GM18909 (cell line): Measurements from ENCODE around the gene SCO1.
"Not testable (repeated sequence)": the region's sequence is repeated elsewhere in the genome, so short reads cannot be mapped to it uniquely, and the experiment has no call there.

Experiments
- ATAC-seq: cut with Tn5 transposase; IDR thresholded peaks from one replicate; pipeline ENCODE4 v1.9.1; 2021; ENCODE audit warnings: mild to moderate bottlenecking; ENCODE audit not compliant: unreplicated experiment, poor library complexity

Gene SCO1

DNA sequence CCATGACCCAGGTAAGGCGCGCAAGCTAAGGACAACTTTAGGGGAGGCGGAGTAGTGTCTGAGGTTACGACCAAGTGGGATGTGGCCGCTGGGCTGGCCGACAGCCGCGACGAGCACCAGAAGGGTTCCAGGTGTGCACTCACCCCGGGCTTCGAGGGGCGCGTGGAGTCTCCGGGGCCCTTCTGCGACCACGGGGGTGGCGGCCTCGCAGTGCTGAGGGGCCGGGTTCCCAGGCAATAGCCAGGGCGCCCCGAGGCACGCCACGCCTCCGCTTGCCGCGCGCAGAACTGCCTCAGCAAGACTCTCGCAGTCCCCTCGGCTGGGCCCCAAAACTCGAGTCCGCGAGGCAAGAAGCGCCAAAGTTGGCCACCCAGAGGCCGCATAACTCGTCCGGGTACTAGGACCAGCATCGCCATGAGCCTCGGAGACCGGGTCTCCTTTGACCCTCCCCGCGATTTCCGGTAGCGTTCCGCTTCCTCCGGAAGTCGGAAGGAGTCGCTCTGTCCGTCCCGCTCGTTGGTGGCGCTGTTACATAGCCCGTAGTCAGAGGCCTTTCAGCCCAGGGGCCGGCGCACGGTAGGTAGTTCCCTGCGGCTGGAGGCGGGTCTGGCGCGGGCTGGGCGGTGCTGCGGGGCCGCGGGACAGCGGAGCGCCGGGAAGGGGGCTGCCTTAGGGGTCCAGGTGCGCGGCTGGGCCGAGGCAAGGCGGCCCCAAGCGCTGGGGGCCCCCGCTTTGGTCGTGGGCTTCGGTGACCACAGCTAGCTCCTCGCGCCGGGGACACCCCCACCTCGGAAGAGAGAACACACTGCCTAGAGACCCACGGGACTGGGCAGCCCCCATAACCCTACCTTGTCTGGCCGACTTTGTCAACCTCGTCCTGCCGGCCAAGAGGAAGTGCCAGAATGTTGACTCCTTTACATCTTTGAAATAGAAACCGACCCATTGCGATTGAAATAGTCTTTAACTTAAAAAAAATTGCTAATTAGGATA lies at the start of gene SCO1, which contains the start of gene ADPRM:
SCO1 (minus strand) TSS at position 442 of the 990 bp plus-strand sequence; CDS start at position 416, 26 bp downstream.
ADPRM (plus strand) TSS at position 503 of the 990 bp plus-strand sequence. CDS start 7,333 bp downstream, outside the sequence.
- ATAC-seq, result peak; percentile 95

DNA sequence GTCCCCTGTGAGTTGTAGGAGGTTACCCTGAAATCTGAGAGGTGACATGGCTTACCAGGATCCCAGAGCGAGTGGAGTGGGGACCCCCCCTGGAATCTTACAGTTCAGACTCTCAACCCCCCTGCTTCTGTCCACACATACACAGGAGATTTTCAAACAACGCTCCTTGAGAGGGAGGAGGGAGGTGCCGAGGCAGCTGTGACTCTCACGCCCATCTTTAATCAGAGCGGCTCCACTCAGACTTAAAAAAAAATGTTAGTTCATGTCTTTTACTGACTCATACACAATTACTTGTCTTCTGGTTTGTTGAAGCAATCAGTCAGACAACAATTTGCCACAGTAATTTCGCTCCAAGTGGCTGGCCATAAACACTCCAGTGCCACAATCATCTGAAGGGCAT lies 47.9 kb upstream of the SCO1 start:
- ATAC-seq, result no peak

DNA sequence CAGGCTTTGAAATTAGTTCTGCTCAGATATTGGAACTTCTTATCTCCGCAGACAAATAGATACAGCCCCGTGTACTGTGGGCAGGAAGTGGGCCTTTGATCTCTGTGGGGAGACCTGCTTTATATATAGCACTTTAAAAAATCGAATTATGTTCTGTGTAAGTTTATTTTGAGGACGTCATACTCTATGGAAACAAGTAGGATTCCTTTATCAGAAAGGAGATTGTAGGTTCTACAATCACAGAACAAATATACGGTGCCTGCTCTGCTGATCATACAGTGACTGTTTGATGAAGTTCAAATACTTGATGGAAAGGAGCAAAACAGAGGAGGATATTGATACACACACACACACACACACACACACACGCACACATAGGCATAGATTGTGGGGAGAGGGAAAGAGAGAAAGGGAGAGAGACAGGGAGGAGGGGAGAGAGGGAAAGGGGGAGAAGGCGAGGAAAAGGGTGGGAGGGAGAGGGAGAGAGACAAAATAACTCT lies 47.2 kb upstream of the SCO1 start:
- no peak for ATAC-seq

DNA sequence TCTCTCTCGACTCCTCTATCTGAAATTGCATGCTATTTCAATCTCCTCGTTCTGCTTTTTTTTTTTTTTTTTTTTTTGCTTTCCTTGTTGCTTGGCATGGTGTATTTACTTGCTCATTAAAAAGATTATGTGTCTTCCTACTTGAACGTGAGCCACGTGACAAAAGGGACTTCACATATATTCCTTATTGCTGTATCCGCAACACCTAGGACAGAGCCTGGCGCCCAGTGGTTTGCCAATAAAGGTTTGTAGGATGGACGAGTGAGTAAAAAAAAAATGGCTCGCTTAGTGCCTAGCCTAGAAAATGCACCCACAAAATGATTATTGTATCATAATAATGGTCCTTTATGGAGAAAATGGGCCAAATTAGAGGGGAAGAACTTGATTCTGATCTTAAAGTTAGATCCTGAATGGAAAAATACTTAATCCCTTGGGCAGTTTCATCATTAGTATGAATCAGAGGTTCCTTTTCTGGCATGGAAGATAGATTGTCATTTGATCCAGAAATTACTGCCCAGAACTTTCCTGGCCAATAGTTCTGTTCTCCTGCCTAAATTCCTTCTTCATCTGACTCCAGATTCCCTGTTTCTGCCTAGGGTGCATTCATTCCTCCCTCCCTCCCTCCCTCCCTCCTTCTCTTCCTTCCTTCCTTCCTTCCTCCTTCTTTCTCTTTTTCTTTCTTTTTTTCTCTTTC lies 46.1 kb upstream of the SCO1 start:
- ATAC-seq, result no peak

DNA sequence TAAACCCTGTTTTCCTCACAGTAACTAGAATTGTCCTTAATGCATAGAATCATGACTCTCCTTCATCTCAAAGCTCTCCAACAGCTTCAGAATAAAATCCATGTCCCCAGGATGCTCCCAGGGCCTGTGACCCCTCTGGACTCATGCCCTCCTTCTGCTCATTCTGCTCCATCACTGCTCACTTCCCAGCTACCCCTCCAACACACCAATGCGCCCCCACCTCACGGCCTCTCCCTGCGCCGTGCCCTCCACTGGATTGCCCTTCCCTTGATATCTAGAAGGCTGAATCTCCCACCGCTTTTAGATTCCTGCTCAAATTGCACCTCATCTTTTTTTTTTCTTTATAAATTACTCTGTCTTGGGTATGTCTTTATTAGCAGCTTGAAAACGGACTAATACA lies 45.1 kb upstream of the SCO1 start:
- ATAC-seq, result no peak

DNA sequence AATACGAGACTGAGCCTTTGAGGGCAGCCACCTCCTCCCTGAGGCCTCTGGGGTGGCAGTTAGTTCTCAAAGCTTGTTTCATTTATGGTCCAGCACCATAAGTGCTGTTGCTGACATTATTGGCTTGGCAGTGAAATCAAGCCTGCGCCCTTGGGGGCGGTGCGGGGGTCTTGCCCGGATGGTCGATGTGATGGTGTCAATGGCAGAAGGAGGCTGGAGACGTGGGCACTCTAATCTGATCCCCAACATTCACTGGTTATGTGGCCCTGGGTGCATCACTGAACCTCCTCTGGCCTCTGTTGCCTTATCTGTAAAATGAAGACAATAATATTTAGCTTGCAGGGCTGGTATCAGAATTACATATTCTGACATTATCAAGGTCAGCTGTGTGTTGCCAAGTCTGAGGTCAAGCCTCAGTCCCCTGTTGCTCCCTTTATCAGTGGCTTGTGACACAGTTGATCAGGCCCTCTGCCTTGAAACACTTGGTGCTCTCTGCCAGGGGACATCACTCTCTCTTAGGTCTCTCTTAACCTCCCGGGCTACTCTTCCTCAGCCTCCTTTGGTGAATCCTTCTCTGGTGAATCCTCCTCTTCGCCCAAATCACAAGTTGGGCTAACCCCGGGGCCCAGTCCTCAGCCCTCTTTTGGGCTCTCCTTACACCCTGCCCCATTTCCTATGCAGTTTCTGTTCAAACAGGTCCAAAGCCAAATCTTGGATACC lies 44.2 kb upstream of the SCO1 start:
- no peak for ATAC-seq

DNA sequence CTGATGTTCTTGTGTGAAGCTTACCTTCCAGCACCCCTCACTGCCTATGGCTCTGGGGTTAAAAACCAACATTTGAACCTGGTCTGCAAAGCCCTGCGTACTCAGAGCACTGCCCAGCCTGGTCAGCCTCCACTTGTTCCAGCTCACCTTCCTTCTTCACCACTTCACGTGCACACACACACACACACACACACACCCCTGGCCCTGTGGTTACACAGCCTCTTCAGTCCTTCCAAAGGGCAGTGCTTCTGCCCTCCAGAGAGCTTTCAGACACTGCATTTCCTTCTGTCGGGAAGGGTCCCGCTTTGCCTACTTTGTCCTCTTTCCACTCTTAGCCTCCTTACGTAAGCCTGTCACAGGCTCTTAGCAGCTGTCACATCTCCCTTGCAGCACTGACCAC lies 42.1 kb upstream of the SCO1 start:
- ATAC-seq, result no peak

DNA sequence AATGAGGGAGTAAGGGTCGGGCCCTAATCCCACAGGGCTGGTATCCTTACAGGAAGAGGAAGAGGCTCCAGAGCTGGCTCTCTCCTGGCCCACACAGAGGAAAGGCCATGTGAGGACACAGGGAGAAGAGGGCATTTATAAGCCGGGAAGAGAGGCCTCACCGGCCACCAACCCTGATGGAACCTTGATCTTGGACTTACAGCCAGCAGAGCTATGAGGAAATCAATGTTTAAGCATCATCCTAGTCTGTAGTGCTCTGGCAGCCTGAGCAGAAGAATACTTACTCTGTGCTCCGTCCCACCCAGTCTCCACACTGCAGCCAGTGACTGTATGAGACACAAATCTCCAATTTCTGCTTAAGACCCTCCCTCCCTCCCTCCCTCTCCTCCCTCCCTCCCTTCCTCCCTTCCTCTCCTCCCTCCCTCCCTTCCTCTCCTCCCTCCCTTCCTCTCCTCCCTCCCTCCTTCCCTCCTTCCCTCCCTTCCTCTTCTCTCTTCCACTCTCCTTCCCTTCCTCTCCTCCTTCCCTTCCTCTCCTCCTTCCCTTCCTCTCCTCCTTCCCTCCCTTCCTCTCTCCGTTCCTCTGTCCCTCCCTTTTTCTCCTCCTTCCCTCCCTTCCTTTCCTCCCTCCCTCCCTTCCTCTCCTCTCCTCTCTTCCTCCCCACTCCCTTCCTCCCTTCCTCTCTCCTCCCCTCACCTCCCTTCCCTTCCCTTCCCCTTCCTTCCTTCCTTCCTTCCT lies 41.4 kb upstream of the SCO1 start:
- ATAC-seq, result no peak

DNA sequence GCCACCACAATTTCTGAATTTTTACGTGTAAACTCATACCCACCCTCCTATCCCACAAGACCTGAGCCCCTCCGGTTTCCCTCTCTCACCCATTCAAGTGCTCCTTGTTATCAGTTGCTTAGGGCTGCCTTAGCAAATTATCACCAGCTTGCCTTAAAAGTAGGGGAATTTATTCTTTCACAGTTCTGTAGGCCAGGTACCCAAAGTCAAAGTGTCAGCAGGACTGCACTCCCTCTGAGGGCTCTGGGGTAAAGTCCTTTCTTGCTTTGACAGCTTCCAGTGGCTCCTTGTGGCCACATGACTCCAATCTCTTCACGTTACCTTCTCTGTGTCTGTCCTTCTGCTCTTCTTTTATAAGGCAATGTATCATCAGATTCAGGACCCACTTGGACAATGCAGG lies 40.4 kb upstream of the SCO1 start:
- ATAC-seq, result no peak

DNA sequence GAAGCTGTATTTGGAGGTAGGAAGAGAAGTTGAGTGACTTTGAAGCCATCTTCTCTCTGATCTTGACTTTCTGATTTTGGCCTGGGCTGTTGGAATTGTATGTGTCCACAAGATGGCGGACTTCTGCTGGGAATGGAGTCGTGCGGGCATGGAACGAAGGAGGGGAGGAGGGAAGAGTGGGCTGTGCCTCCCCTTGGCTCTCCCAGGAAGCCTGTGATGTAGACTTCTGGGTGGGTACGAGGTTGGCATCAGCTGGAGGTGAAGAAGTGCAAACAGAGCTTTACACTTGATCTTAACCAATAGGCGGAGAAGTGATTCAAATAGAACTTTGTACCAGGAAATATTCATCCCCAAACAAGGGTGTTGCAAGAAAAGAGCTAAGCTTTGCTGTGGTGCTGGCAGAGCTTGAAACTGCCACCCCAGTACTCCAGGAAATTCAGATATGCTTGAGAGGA lies 39.9 kb upstream of the SCO1 start:
- no peak for ATAC-seq

DNA sequence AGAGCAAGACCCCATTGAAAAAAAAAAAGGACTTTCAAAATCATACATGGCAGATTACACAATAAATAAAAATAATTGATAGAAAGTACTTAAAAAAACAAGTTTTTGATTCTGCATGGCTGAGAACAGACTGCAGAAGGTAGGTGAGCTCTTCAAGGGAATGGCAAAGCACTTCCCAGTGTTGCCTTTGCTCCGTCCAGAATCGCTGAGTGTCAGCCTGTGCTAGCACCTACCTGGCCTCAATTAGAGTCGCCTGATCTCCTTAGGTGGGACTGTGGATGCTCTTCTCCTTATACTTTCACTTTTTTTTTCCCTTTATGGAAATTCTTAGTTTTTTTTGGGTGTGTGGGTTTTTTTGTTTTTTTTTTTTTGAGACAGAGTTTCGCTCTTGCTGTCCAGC lies 38.5 kb upstream of the SCO1 start:
- ATAC-seq, result no peak

DNA sequence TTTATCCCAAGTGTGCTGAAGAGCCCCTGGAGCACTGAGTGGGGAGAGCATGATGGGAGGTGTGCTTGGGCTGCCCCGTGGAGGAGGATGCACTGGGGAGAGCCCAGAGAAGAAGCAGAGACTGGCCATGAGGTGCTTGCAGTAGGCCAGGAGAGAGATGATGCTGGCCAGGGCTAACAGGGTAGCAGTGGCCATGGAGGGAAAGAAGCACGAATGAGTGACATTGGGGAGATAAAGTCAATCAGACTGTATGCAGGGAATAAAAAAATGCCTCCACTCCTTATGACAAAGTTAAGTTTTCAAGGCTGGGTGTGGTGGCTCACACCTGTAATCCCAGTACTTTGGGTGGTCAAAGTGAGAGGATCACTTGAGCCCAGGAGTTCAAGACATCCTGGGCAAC lies 37.9 kb upstream of the SCO1 start:
- ATAC-seq, result no peak

DNA sequence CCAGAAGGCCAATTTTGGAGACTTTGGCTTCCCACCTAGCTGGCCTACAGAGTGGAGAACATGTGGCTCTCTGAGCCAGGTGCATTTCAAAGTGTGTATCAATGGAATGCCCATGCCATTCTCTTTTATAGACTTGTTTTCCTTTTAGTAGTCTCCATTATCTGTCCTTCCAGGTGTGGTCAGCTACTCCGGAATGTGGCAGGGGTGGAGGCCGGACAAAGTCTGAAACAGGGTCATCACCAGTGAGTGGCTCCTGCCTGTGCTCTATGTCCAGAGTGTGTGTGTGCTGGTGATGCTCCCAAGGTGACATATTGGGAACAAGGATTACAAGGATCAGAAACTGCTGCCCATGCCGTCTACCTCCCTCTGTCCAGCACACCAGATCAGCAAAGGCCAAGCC lies 36.3 kb upstream of the SCO1 start:
- ATAC-seq, result no peak

DNA sequence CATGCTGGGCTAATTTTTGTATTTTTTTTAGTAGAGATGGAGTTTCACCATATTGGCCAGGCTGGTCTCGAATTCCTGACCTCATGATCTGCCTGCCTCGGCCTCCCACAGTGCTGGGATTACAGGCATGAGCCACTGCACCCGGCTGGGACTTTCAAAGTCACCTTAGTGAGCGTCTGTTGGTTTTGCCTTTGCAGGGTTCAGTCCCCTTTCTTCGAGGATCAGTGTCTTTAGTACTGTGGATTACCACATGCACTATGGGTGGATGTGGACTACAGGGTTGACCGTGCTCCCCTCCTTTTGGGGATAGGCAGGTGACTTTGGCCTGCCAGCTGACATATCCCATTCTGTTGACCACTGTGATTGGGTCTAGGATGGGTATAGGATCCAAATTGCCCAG lies 34.8 kb upstream of the SCO1 start:
- ATAC-seq, result not testable (repeated sequence)

DNA sequence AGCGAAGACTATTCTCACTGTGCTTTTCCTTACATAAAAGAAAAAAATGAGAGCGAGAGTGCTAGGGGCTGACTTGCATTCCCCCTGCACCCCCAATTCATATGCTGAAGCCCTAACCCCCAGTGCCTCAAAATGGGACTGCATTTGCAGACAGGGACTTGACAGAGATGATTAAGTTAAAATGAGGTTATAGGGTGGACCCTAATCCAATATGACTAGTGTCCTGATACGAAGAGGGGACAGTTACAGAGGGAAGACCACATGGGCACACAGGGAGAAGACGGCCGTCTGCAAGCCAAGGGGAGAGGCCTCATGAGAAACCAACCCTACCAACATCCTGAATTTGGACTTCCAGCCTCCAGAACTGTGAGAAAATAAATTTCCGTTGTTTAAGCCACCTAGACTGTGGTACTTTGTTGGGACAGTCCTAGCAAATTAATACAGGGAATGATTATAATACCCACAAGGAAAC lies 34.1 kb upstream of the SCO1 start:
- ATAC-seq, result no peak

DNA sequence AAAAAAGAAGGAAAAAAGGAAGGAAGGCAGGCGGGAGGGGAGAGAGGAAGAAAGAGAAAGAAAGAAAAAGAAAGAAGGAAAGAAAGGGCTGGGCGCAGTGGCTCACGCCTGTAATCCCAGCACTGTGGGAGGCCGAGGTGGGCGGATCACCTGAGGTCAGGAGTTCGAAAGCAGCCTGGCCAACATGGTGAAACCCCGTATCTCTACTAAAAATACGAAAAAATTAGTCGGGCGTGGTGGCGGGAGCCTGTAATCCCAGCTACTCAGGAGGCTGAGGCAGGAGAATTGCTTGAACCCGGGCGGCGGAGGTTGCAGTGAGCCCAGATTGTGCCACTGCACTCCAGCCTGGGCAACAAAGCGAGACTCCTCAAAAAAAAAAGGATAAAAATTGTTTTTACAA lies 32.9 kb upstream of the SCO1 start:
- not testable (repeated sequence) for ATAC-seq

DNA sequence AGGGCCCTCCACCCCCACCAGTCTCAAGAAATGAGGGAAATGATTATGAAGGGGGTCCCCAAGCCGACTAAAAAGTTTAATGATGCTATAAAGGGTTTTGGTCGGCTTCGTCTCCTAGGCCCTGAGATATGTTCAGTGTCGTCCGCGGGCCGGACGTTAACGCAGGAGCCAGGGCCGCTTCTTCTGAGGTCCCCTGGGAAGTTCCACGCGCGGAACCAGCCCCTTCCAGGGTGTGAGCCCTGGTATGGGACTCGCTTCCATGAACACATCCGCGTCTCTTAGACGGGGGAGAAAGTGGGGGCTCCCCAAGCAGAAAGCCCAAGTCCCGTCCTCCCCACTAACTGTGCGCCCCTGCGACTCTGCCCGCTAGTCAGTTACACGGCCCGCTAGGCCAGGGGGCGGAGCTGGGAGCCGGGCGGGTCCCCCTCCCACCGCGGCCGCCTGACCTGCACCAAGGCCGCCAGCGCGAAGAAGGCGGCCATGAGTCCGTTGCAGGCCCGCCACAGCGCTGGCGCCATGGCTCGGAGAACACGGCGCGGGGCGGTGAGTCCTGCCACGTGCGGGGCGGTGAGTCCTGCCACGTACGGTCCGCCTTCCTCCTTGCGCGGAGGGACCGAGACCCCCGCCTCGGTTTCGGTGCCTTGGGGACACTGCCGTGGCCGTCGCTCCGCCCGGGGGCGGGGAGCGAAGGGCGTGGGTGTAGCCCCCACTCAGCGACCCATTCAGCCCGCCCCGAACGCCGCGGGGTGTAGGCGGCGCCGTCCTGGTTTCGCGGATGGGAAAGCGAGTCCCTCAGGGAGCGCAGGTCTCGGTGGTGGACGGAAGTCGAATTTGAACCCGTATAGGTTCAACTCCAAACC lies 32.2 kb upstream of the SCO1 start, which contains the start of gene TMEM220:
TMEM220 (minus strand) TSS at position 690 of the 860 bp plus-strand sequence; CDS start at position 518, 172 bp downstream.
- ATAC-seq, result peak; percentile 84

DNA sequence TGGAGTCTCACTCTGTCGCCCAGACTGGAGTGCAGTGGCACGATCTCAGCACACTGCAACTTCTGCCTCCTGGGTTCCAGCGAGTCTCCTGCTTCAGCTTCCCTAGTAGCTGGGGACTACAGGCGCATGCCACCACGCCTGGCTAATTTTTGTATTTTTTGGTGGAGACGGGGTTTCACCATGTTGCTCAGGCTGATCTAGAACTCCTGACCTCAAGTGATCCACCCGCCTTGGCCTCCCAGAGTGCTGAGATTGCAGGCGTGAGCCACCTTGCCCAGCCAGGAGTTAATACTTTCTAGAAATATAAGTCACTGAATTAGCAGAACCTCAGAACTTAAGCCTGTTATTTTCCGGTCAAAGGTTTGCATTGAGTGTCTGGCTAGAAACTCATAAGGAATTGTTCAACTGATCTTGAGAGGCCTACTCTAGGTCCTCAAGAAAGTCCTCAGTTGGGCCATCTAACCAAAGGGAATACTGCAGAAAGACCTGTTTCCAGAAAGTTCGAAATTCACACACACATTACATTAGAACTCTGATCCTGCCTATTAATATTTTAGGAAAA lies 31.1 kb upstream of the SCO1 start:
- no peak for ATAC-seq
